IMR-90 (cell line): ENCODE measurements around the gene GSDMA. TPM values are rescaled to one million over a fixed set of nuclear protein-coding genes. Genes with fewer than 3 reads are reported as not detected.

ENCODE experiments used
- ATAC-seq: fragments of 200-7000 bp; cut with Tn5 transposase; 2 replicates; pipeline ENCODE4 v1.9.1; 2020; ENCODE audit warnings: low read depth, mild to moderate bottlenecking, moderate library complexity
- BruUV-seq: library from RNA; stranded (reverse); fragments of 400-500 nt; replicated peaks from 2 replicates; lab custom pipeline; 2021; lab: Mats Ljungman, UMichigan
- CTCF ChIA-PET: fragments of 300-600 bp; formaldehyde crosslinking; extraction: SDS; loops from one replicate; lab custom pipeline; 2021; ENCODE audit warnings: antibody characterized with exemption; lab: Yijun Ruan, JAX
- POLR2A ChIA-PET: fragments of 300-600 bp; sonication (Branson Sonifier 250); formaldehyde crosslinking; loops from one replicate; lab custom pipeline; 2022; ENCODE audit warnings: antibody characterized with exemption; ENCODE audit not compliant: unreplicated experiment; lab: Charles Lee
- DNase-seq: peaks from one replicate; pipeline ENCODE4 v3.0.0; 2013
- H2AFZ ChIP-seq: replicated peaks from 2 replicates; pipeline ENCODE3; 2013; ENCODE audit warnings: low read length, mild to moderate bottlenecking; ENCODE audit not compliant: poor library complexity
- H2AK5ac ChIP-seq: 2 replicates; pipeline ENCODE4 v1.6.1; 2013; ENCODE audit warnings: low read depth, low read length, inconsistent platforms
- H2AK9ac ChIP-seq: replicated peaks from 2 replicates; pipeline ENCODE3; 2013; ENCODE audit warnings: mild to moderate bottlenecking, low read depth, low read length, moderate library complexity; ENCODE audit not compliant: poor library complexity
- H2BK120ac ChIP-seq: 2 replicates; pipeline ENCODE4 v1.6.1; 2013; ENCODE audit warnings: low read depth, low read length, inconsistent platforms
- H2BK15ac ChIP-seq: 3 replicates; pipeline ENCODE4 v1.6.1; 2013; ENCODE audit warnings: low read depth, low read length, inconsistent platforms
- H2BK20ac ChIP-seq: 2 replicates; pipeline ENCODE4 v1.6.1; 2013; ENCODE audit warnings: low read depth, mild to moderate bottlenecking, inconsistent platforms, low read length, moderate library complexity
- H2BK5ac ChIP-seq: 2 replicates; pipeline ENCODE4 v1.6.1; 2013; ENCODE audit warnings: mild to moderate bottlenecking, low read depth, low read length, inconsistent platforms; ENCODE audit not compliant: poor library complexity, severe bottlenecking
- H3K14ac ChIP-seq: replicated peaks from 2 replicates; pipeline ENCODE4 v1.6.1; 2013; ENCODE audit warnings: low read depth, low read length, inconsistent platforms
- H3K18ac ChIP-seq: 2 replicates; pipeline ENCODE4 v1.6.1; 2013; ENCODE audit warnings: low read depth, low read length, control low read depth
- H3K23ac ChIP-seq: 2 replicates; pipeline ENCODE4 v1.6.1; 2013; ENCODE audit warnings: low read depth, low read length, inconsistent platforms
- H3K27ac ChIP-seq: 2 replicates; pipeline ENCODE4 v1.5.1; 2013; ENCODE audit warnings: mild to moderate bottlenecking, control low read depth, low read length; ENCODE audit not compliant: insufficient read depth
- H3K27me3 ChIP-seq: 2 replicates; pipeline ENCODE4 v1.6.1; 2013; ENCODE audit warnings: low read length; ENCODE audit not compliant: control insufficient read depth, insufficient read depth
- H3K36me3 ChIP-seq: 2 replicates; pipeline ENCODE4 v1.6.1; 2013; ENCODE audit warnings: low read length, mixed read lengths; ENCODE audit not compliant: control insufficient read depth, insufficient read depth
- H3K4ac ChIP-seq: 2 replicates; pipeline ENCODE4 v1.6.1; 2013; ENCODE audit warnings: low read depth, low read length, inconsistent platforms
- H3K4me1 ChIP-seq: 2 replicates; pipeline ENCODE4 v1.6.1; 2013; ENCODE audit warnings: low read length, mixed read lengths; ENCODE audit not compliant: control insufficient read depth, insufficient read depth
- H3K4me2 ChIP-seq: 2 replicates; pipeline ENCODE4 v1.6.1; 2013; ENCODE audit warnings: low read depth, mild to moderate bottlenecking, control low read depth, low read length, moderate library complexity
- H3K4me3 ChIP-seq: 2 replicates; pipeline ENCODE4 v1.5.1; 2013; ENCODE audit warnings: low read depth, mild to moderate bottlenecking, control low read depth, low read length, moderate library complexity; ENCODE audit not compliant: insufficient read depth
- H3K56ac ChIP-seq: 2 replicates; pipeline ENCODE4 v1.6.1; 2013; ENCODE audit warnings: low read length, inconsistent platforms; ENCODE audit not compliant: insufficient read depth; ENCODE audit errors: extremely low read depth
- H3K79me1 ChIP-seq, 2 experiments: 2 replicates each; pipeline ENCODE4 v1.6.1; 2013; ENCODE audit warnings: low read length in 2 of 2, inconsistent platforms in 1 of 2, low read depth in 1 of 2
- H3K9ac ChIP-seq: 2 replicates; pipeline ENCODE4 v1.6.1; 2013; ENCODE audit warnings: low read depth, low read length, control low read depth
- H3K9me1 ChIP-seq: 2 replicates; pipeline ENCODE4 v1.6.1; 2013; ENCODE audit warnings: low read length, inconsistent platforms; ENCODE audit not compliant: insufficient read depth
- H3K9me3 ChIP-seq: 2 replicates; pipeline ENCODE4 v1.6.1; 2013; ENCODE audit warnings: low read length; ENCODE audit not compliant: control insufficient read depth, insufficient read depth
- H4K20me1 ChIP-seq: 2 replicates; pipeline ENCODE4 v1.6.1; 2013; ENCODE audit warnings: low read length, inconsistent platforms; ENCODE audit not compliant: insufficient read depth
- H4K5ac ChIP-seq: 2 replicates; pipeline ENCODE4 v1.6.1; 2013; ENCODE audit warnings: mild to moderate bottlenecking, low read depth, low read length, control low read depth
- H4K8ac ChIP-seq, 2 experiments: 2 replicates each; pipeline ENCODE4 v1.6.1; 2013; ENCODE audit warnings: low read depth in 2 of 2, low read length in 2 of 2, control low read depth in 1 of 2, inconsistent platforms in 1 of 2
- H4K91ac ChIP-seq: 2 replicates; pipeline ENCODE4 v1.6.1; 2013; ENCODE audit warnings: low read depth, low read length, inconsistent platforms; ENCODE audit not compliant: insufficient read depth
- BHLHE40 ChIP-seq: fragments of 150-350 bp; IDR thresholded peaks from 2 replicates; pipeline ENCODE4 v1.6.1; 2016; ENCODE audit warnings: mild to moderate bottlenecking, low read depth, low read length
- CEBPB ChIP-seq: IDR thresholded peaks from 2 replicates; pipeline ENCODE4 v1.6.1; 2012; ENCODE audit warnings: low read depth, low read length, improper control_type of control experiment
- CHD1 ChIP-seq: IDR thresholded peaks from 2 replicates; pipeline ENCODE4 v1.6.1; 2012; ENCODE audit warnings: low read depth, low read length, improper control_type of control experiment
- FOS ChIP-seq: fragments of 150-350 bp; IDR thresholded peaks from 2 replicates; pipeline ENCODE4 v1.6.1; 2016; ENCODE audit warnings: low read depth, low read length
- MAFK ChIP-seq: IDR thresholded peaks from 2 replicates; pipeline ENCODE4 v1.6.1; 2012; ENCODE audit warnings: low read depth, low read length, improper control_type of control experiment
- MAZ ChIP-seq: IDR thresholded peaks from 2 replicates; pipeline ENCODE4 v1.6.1; 2012; ENCODE audit warnings: low read depth, mild to moderate bottlenecking, low read length, improper control_type of control experiment, moderate library complexity, borderline replicate concordance
- MXI1 ChIP-seq: IDR thresholded peaks from 2 replicates; pipeline ENCODE4 v1.6.1; 2012; ENCODE audit warnings: low read depth, mild to moderate bottlenecking, low read length, moderate library complexity, borderline replicate concordance
- NFE2L2 ChIP-seq: fragments of 150-350 bp; IDR thresholded peaks from 2 replicates; pipeline ENCODE4 v1.6.1; 2016; ENCODE audit warnings: low read depth, mild to moderate bottlenecking, low read length
- POLR2A ChIP-seq: IDR thresholded peaks from 2 replicates; pipeline ENCODE4 v1.6.1; 2012; ENCODE audit warnings: mild to moderate bottlenecking, low read depth, low read length
- RAD21 ChIP-seq: IDR thresholded peaks from 2 replicates; pipeline ENCODE4 v1.6.1; 2012; ENCODE audit warnings: low read length, improper control_type of control experiment
- RCOR1 ChIP-seq: IDR thresholded peaks from 2 replicates; pipeline ENCODE4 v1.6.1; 2012; ENCODE audit warnings: mild to moderate bottlenecking, low read length, improper control_type of control experiment; ENCODE audit not compliant: insufficient replicate concordance
- RFX5 ChIP-seq: IDR thresholded peaks from 2 replicates; pipeline ENCODE4 v1.8.0; 2012; ENCODE audit warnings: low read depth, mild to moderate bottlenecking, low read length, moderate library complexity
- whole genome bisulfite sequencing, 2 experiments: methylation state at CpG; one replicate each; pipeline versions ENCODE4 v1.1.5 to v1.1.7; 2013; ENCODE audit warnings: missing lambda C conversion rate in 2 of 2; ENCODE audit not compliant: insufficient read length in 1 of 2; ENCODE audit errors: extremely low coverage in 2 of 2; 5-methylcytosine and 5-hydroxymethylcytosine counted together
- dilution Hi-C: fragments of 300-500 bp; cut with HindIII; formaldehyde crosslinking; loops from one replicate; pipeline ENCODE4 v1.14.3; 2018; ENCODE audit warnings: low sequenced_read_pairs; ENCODE audit not compliant: unreplicated experiment
- in situ Hi-C: fragments of 300-500 bp; cut with MboI; formaldehyde crosslinking; loops from 3 replicates; pipeline ENCODE4 v1.14.3; 2019; ENCODE audit warnings: low sequenced_read_pairs, inconsistent platforms, mixed read lengths
- intact Hi-C: fragments of 100-400 bp; cut with micrococcal nuclease; formaldehyde crosslinking; loops from 2 replicates; pipeline ENCODE4 v1.10.0; 2022
- polyA plus RNA-seq, 3 experiments: library from polyadenylated mRNA; depleted of rRNA; stranded (reverse); fragments of >200 nt; gene quantifications; 2 replicates each; pipeline ENCODE4 v1.2.3, GENCODE V29; 2012; ENCODE audit warnings: low replicate concordance in 1 of 3
- total RNA-seq: library from RNA; depleted of rRNA; stranded (reverse); fragments of >200 nt; gene quantifications from 2 replicates; pipeline ENCODE4 v1.2.3, GENCODE V29; 2012
- TF ChIP-seq, protein P1 (sequence below): fragments of 150-350 bp; IDR thresholded peaks from 2 replicates; pipeline ENCODE4 v1.6.1; 2016; ENCODE audit warnings: low read depth, mild to moderate bottlenecking, low read length, moderate library complexity, borderline replicate concordance
- TF ChIP-seq, protein P2 (sequence below): fragments of 150-350 bp; IDR thresholded peaks from 2 replicates; pipeline ENCODE4 v1.6.1; 2017; ENCODE audit warnings: mild to moderate bottlenecking, antibody characterized with exemption, low read length, low read depth
- TF ChIP-seq, protein P3 (sequence below): conservative IDR thresholded peaks from 2 replicates; pipeline ENCODE4 v1.5.1; 2012; ENCODE audit warnings: mild to moderate bottlenecking, low read depth, low read length, improper control_type of control experiment

GSDMA gene
- total and polyA plus RNA-seq, 2 of the 4 experiments (the other 2 are of a cell fraction) = not detected

- Histone ChIP-seq H2BK5ac (no peak overlapping the region), H4K5ac (no peak overlapping the region), H3K14ac (no peak overlapping the region), H3K4ac (no peak overlapping the region), H2BK20ac (no peak overlapping the region), H4K91ac (no peak overlapping the region), H3K27me3 (no peaks in the 10 kb centered on the region), H2AK9ac (no peak overlapping the region), H3K9me1 (no peaks in the 10 kb centered on the region), H2AK5ac (no peak overlapping the region), H3K27ac (no peak overlapping the region), H4K8ac (no peak overlapping the region), H4K20me1 (peaks cover 6% of the 10 kb centered on the region; the same call in 1 of the 2 replicates), H3K56ac (no peak overlapping the region), H3K4me2 (no peak overlapping the region), H3K23ac (no peak overlapping the region), H3K9ac (no peak overlapping the region), H3K4me1 (no peaks in the 10 kb centered on the region), H3K9me3 (no peaks in the 10 kb centered on the region), H2BK120ac (no peak overlapping the region), H3K79me1 (peaks cover 0 to 8% of the 10 kb centered on the region in 2 experiments; a peak in 3 of 4 replicates), H3K36me3 (peaks cover 67% of the 10 kb centered on the region), H3K4me3 (no peak overlapping the region), H2AFZ (peak overlapping the region; percentile 48), H2BK15ac (no peak overlapping the region), H3K18ac (no peak overlapping the region)
- WGBS, 2 experiments = 95% methylated on average over 3 of the region's 8 CpGs; no CpG with 5 or more reads in 1 of the 2 experiments
- dilution Hi-C loops = no loop called here
- BruUV-seq = no TSS peak
- in situ Hi-C loops = no loop called here
- ATAC-seq (no peak), DNase-seq (no peak)
- TF ChIP-seq CHD1 (no peak), MAZ (no peak), RAD21 (no peak), MXI1 (no peak), RCOR1 (no peak), POLR2A (no peak), BHLHE40 (no peak), MAFK (no peak), FOS (no peak), CEBPB (no peak), RFX5 (no peak), NFE2L2 (no peak)
- TF ChIP-seq, protein P1, sequence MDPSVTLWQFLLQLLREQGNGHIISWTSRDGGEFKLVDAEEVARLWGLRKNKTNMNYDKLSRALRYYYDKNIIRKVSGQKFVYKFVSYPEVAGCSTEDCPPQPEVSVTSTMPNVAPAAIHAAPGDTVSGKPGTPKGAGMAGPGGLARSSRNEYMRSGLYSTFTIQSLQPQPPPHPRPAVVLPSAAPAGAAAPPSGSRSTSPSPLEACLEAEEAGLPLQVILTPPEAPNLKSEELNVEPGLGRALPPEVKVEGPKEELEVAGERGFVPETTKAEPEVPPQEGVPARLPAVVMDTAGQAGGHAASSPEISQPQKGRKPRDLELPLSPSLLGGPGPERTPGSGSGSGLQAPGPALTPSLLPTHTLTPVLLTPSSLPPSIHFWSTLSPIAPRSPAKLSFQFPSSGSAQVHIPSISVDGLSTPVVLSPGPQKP = no peak
- TF ChIP-seq, protein P2, sequence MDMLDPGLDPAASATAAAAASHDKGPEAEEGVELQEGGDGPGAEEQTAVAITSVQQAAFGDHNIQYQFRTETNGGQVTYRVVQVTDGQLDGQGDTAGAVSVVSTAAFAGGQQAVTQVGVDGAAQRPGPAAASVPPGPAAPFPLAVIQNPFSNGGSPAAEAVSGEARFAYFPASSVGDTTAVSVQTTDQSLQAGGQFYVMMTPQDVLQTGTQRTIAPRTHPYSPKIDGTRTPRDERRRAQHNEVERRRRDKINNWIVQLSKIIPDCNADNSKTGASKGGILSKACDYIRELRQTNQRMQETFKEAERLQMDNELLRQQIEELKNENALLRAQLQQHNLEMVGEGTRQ = no peak
- TF ChIP-seq, protein P3, sequence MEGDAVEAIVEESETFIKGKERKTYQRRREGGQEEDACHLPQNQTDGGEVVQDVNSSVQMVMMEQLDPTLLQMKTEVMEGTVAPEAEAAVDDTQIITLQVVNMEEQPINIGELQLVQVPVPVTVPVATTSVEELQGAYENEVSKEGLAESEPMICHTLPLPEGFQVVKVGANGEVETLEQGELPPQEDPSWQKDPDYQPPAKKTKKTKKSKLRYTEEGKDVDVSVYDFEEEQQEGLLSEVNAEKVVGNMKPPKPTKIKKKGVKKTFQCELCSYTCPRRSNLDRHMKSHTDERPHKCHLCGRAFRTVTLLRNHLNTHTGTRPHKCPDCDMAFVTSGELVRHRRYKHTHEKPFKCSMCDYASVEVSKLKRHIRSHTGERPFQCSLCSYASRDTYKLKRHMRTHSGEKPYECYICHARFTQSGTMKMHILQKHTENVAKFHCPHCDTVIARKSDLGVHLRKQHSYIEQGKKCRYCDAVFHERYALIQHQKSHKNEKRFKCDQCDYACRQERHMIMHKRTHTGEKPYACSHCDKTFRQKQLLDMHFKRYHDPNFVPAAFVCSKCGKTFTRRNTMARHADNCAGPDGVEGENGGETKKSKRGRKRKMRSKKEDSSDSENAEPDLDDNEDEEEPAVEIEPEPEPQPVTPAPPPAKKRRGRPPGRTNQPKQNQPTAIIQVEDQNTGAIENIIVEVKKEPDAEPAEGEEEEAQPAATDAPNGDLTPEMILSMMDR = no peak
- CTCF ChIA-PET = interaction anchor here (0.7 kb wide), 1 partner anchor 16 kb away, joined by 3 read pairs; the partner anchor contains the start of gene PSMD3
- POLR2A ChIA-PET = no interaction called here
- intact Hi-C loops = no loop called here
Measured at GRCh38 chr17:39996162-39996561, 33.4 kb downstream of the GSDMA start.
